IPS DF 6.9 (cell line): ENCODE measurements around the gene POU2AF3.
"Not testable (repeated sequence)": the region's sequence is repeated elsewhere in the genome, so short reads cannot be mapped to it uniquely, and the experiment has no call there.

ENCODE experiments used
- DNase-seq: peaks from one replicate; pipeline ENCODE4 v3.0.0-alpha.2; 2013; ENCODE audit warnings: low read depth, low spot score
- H3K27ac ChIP-seq: one replicate; pipeline ENCODE4 v1.5.1; 2013; ENCODE audit warnings: low read length, control low read depth
- H3K27me3 ChIP-seq: 2 replicates; pipeline ENCODE4 v1.6.1; 2013; ENCODE audit warnings: mild to moderate bottlenecking, low read length; ENCODE audit not compliant: control insufficient read depth, insufficient read depth
- H3K36me3 ChIP-seq: 2 replicates; pipeline ENCODE4 v1.6.1; 2013; ENCODE audit warnings: low read length; ENCODE audit not compliant: control insufficient read depth, insufficient read depth
- H3K4me1 ChIP-seq: 2 replicates; pipeline ENCODE4 v1.6.1; 2013; ENCODE audit warnings: low read length; ENCODE audit not compliant: control insufficient read depth, insufficient read depth
- H3K4me3 ChIP-seq: 2 replicates; pipeline ENCODE4 v1.5.1; 2013; ENCODE audit warnings: mild to moderate bottlenecking, low read length
- H3K9me3 ChIP-seq: 2 replicates; pipeline ENCODE4 v1.6.1; 2013; ENCODE audit warnings: low read length, inconsistent platforms; ENCODE audit not compliant: control insufficient read depth, insufficient read depth
- WGBS: extraction: QIAGEN DNeasy Blood & Tissue Kit; methylation state at CpG from one replicate; pipeline ENCODE4 v1.1.7; 2013; ENCODE audit warnings: mixed read lengths, missing lambda C conversion rate; ENCODE audit not compliant: insufficient read length, insufficient coverage; 5-methylcytosine and 5-hydroxymethylcytosine counted together

POU2AF3 gene

GRCh38 chr11:111308140-111308539 is 9.8 kb downstream of the POU2AF3 start:
- no peaks in the 10 kb centered on the region for H3K4me1 ChIP-seq
- no CpG with 5 or more reads among the region's 7 CpGs for WGBS
- no peak overlapping the region for H3K27ac ChIP-seq
- no peak for DNase-seq
- H3K4me3 ChIP-seq, result no peak overlapping the region
- no peaks in the 10 kb centered on the region for H3K36me3 ChIP-seq
- H3K27me3 ChIP-seq, result no peaks in the 10 kb centered on the region
- no peaks in the 10 kb centered on the region for H3K9me3 ChIP-seq

- no peaks in the 10 kb centered on the region for H3K27me3 ChIP-seq
- no peak for DNase-seq
- no CpG with 5 or more reads among the region's 5 CpGs for WGBS
- no peaks in the 10 kb centered on the region for H3K4me1 ChIP-seq
- no peaks in the 10 kb centered on the region for H3K36me3 ChIP-seq
- no peak overlapping the region for H3K4me3 ChIP-seq
- H3K9me3 ChIP-seq, result no peaks in the 10 kb centered on the region
- no peak overlapping the region for H3K27ac ChIP-seq
Measured at GRCh38 chr11:111309215-111309915, 11.0 kb downstream of the POU2AF3 start.

GRCh38 chr11:111310088-111310487 is 11.7 kb downstream of the POU2AF3 start:
- H3K36me3 ChIP-seq, result no peaks in the 10 kb centered on the region
- no peaks in the 10 kb centered on the region for H3K4me1 ChIP-seq
- H3K27ac ChIP-seq, result no peak overlapping the region
- H3K4me3 ChIP-seq, result no peak overlapping the region
- DNase-seq, result no peak
- WGBS, result no CpG with 5 or more reads among the region's 3 CpGs
- no peaks in the 10 kb centered on the region for H3K27me3 ChIP-seq
- no peaks in the 10 kb centered on the region for H3K9me3 ChIP-seq

- no peak for DNase-seq
- Histone ChIP-seq H3K4me3 (no peak overlapping the region), H3K9me3 (no peaks in the 10 kb centered on the region), H3K4me1 (no peaks in the 10 kb centered on the region), H3K36me3 (no peaks in the 10 kb centered on the region), H3K27me3 (no peaks in the 10 kb centered on the region), H3K27ac (no peak overlapping the region)
- WGBS, result no CpG with 5 or more reads among the region's 6 CpGs
Measured at GRCh38 chr11:111310723-111311122, 12.4 kb downstream of the POU2AF3 start.

- no peak for DNase-seq
- Histone ChIP-seq H3K4me3 (no peak overlapping the region), H3K36me3 (no peaks in the 10 kb centered on the region), H3K27ac (no peak overlapping the region), H3K4me1 (no peaks in the 10 kb centered on the region), H3K9me3 (no peaks in the 10 kb centered on the region), H3K27me3 (no peaks in the 10 kb centered on the region)
- WGBS, result no CpG with 5 or more reads among the region's 1 CpG
Measured at GRCh38 chr11:111312076-111312475, 13.7 kb downstream of the POU2AF3 start.

- WGBS, result no CpG with 5 or more reads among the region's 6 CpGs
- Histone ChIP-seq H3K27ac (no peak overlapping the region), H3K9me3 (no peaks in the 10 kb centered on the region), H3K4me3 (no peak overlapping the region), H3K27me3 (no peaks in the 10 kb centered on the region), H3K36me3 (no peaks in the 10 kb centered on the region), H3K4me1 (no peaks in the 10 kb centered on the region)
- DNase-seq, result no peak
Measured at GRCh38 chr11:111319296-111319695, 20.9 kb downstream of the POU2AF3 start.

- H3K36me3 ChIP-seq, result not testable (repeated sequence)
Measured at GRCh38 chr11:111320199-111320598, 21.9 kb downstream of the POU2AF3 start.

GRCh38 chr11:111320728-111321568 is 22.6 kb downstream of the POU2AF3 start:
- no peaks in the 10 kb centered on the region for H3K4me1 ChIP-seq
- no peaks in the 10 kb centered on the region for H3K9me3 ChIP-seq
- DNase-seq, result no peak
- no peaks in the 10 kb centered on the region for H3K36me3 ChIP-seq
- H3K4me3 ChIP-seq, result no peak overlapping the region
- H3K27me3 ChIP-seq, result no peaks in the 10 kb centered on the region
- no peak overlapping the region for H3K27ac ChIP-seq
- WGBS, result no CpG with 5 or more reads among the region's 5 CpGs

More at GRCh38 chr11:111320199-111320598, 21.9 kb downstream of the POU2AF3 start:
- not testable (repeated sequence) for H3K27me3 ChIP-seq, H3K4me3 ChIP-seq, H3K9me3 ChIP-seq, H3K27ac ChIP-seq, DNase-seq, H3K4me1 ChIP-seq
- no CpG with 5 or more reads among the region's 6 CpGs for WGBS

GRCh38 chr11:111322534-111322933 is 24.2 kb downstream of the POU2AF3 start:
- no peak for DNase-seq
- H3K4me1 ChIP-seq, result no peaks in the 10 kb centered on the region
- H3K4me3 ChIP-seq, result no peak overlapping the region
- no peak overlapping the region for H3K27ac ChIP-seq
- no peaks in the 10 kb centered on the region for H3K36me3 ChIP-seq
- WGBS, result no CpG with 5 or more reads among the region's 2 CpGs
- H3K9me3 ChIP-seq, result no peaks in the 10 kb centered on the region
- H3K27me3 ChIP-seq, result no peaks in the 10 kb centered on the region

GRCh38 chr11:111324277-111324720 is 26.0 kb downstream of the POU2AF3 start:
- Histone ChIP-seq H3K9me3 (no peaks in the 10 kb centered on the region), H3K27me3 (no peaks in the 10 kb centered on the region), H3K4me1 (peaks cover 5% of the 10 kb centered on the region), H3K36me3 (no peaks in the 10 kb centered on the region), H3K4me3 (no peak overlapping the region), H3K27ac (no peak overlapping the region)
- WGBS, result no CpG with 5 or more reads among the region's 5 CpGs
- DNase-seq, result no peak
